CD4-positive, CD25-positive, alpha-beta regulatory T cell (primary cell): ENCODE data around the gene LRRTM4. TPM values are rescaled to one million over a fixed set of nuclear protein-coding genes. Genes with fewer than 3 reads are reported as not detected.

Source experiments
- ATAC-seq, 2 donors: fragments of 150-1000 bp; cut with Tn5 transposase; one replicate each; pipeline ENCODE4 v1.10.0; 2021; ENCODE audit warnings: low read depth in 2 of 2, moderate number of reproducible peaks in 2 of 2, moderate library complexity in 1 of 2
- DNase-seq, 3 donors: peaks; one replicate each; pipeline versions ENCODE4 v3.0.0 to v3.0.0-alpha.2; 2012 to 2022; ENCODE audit warnings: mixed read lengths in 1 of 3
- H3K27ac ChIP-seq: one replicate; pipeline ENCODE4 v1.7.0; 2013; ENCODE audit warnings: mild to moderate bottlenecking, low read length; ENCODE audit not compliant: insufficient read depth, poor library complexity, severe bottlenecking
- H3K27me3 ChIP-seq: one replicate; pipeline ENCODE4 v1.7.0; 2013; ENCODE audit warnings: low read length; ENCODE audit not compliant: control insufficient read depth, insufficient read depth
- H3K36me3 ChIP-seq: one replicate; pipeline ENCODE4 v1.7.0; 2013; ENCODE audit warnings: mild to moderate bottlenecking, low read length, moderate library complexity; ENCODE audit not compliant: control insufficient read depth, insufficient read depth
- H3K4me1 ChIP-seq: 2 replicates; pipeline ENCODE4 v1.7.0; 2013; ENCODE audit warnings: mild to moderate bottlenecking, low read length; ENCODE audit not compliant: insufficient read depth, control insufficient read depth, poor library complexity, severe bottlenecking
- H3K4me3 ChIP-seq: one replicate; pipeline ENCODE4 v1.7.0; 2013; ENCODE audit warnings: low read depth, mild to moderate bottlenecking, low read length, moderate library complexity
- H3K9me3 ChIP-seq, 2 experiments: 1 replicate in 1 of 2; 2 replicates in 1 of 2; pipeline ENCODE4 v1.7.0; 2013; ENCODE audit warnings: low read length in 2 of 2, mild to moderate bottlenecking in 1 of 2, moderate library complexity in 1 of 2; ENCODE audit not compliant: control insufficient read depth in 2 of 2
- H3K27ac Mint-ChIP-seq, 3 donors: one replicate each; pipeline ENCODE4 v1.8.0; 2020 to 2022; ENCODE audit warnings: mild to moderate bottlenecking in 3 of 3, mixed read lengths in 3 of 3, moderate library complexity in 2 of 3
- H3K27me3 Mint-ChIP-seq: one replicate; pipeline ENCODE4 v1.8.0; 2022; ENCODE audit warnings: mild to moderate bottlenecking, mixed read lengths
- H3K36me3 Mint-ChIP-seq: one replicate; pipeline ENCODE4 v1.8.0; 2020; ENCODE audit warnings: mixed read lengths
- H3K4me1 Mint-ChIP-seq, 4 donors: one replicate each; pipeline ENCODE4 v1.8.0; 2020 to 2022; ENCODE audit warnings: mixed read lengths in 4 of 4, mild to moderate bottlenecking in 1 of 4
- H3K4me3 Mint-ChIP-seq, 4 donors: one replicate each; pipeline ENCODE4 v1.8.0; 2020 to 2022; ENCODE audit warnings: mild to moderate bottlenecking in 4 of 4, mixed read lengths in 4 of 4, moderate library complexity in 3 of 4
- H3K9me3 Mint-ChIP-seq, 7 donors: one replicate each; pipeline ENCODE4 v1.8.0; 2020 to 2022; ENCODE audit warnings: mixed read lengths in 7 of 7, mild to moderate bottlenecking in 3 of 7, moderate library complexity in 2 of 7
- polyA plus RNA-seq, 4 donors: library from polyadenylated mRNA; unstranded; fragments of 300-500 nt; fragmentation: Illumina TruSeq; gene quantifications; one replicate each; pipeline ENCODE4 v1.2.3, GENCODE V29; 2021
- total RNA-seq: library from RNA; stranded (reverse); gene quantifications from one replicate; pipeline ENCODE4 v1.2.3, GENCODE V29; 2022

The LRRTM4 gene
- total and polyA plus RNA-seq, 5 donors from 2014 or later: not detected

- Histone ChIP-seq H3K36me3 (no peaks in the 10 kb centered on the region), H3K27ac (no peak overlapping the region), H3K27me3 (no peaks in the 10 kb centered on the region), H3K9me3 (no peaks in the 10 kb centered on the region), H3K4me1 (no peaks in the 10 kb centered on the region), H3K4me3 (no peak overlapping the region)
- Mint-ChIP-seq H3K27me3 (no peaks in the 10 kb centered on the region), H3K4me1 (no peaks in the 10 kb centered on the region), H3K36me3 (no peaks in the 10 kb centered on the region), H3K27ac (no peak overlapping the region), H3K9me3 (peaks cover 0 to 44% (median 8%) of the 10 kb centered on the region in 7 donors), H3K4me3 (no peak overlapping the region)
- DNase-seq (no peak), ATAC-seq (no peak)
Observed at GRCh38 chr2:76759634-76760366, 762.4 kb downstream of the LRRTM4 start.

GRCh38 chr2:76752506-76752905 lies 769.7 kb downstream of the LRRTM4 start:
- DNase-seq: no peak
- H3K27me3 Mint-ChIP-seq: no peaks in the 10 kb centered on the region
- peaks cover 0 to 10% (median 7%) of the 10 kb centered on the region in 7 donors for H3K9me3 Mint-ChIP-seq
- ATAC-seq: no peak
- Histone ChIP-seq H3K4me1 (no peaks in the 10 kb centered on the region), H3K27ac (no peak overlapping the region), H3K36me3 (no peaks in the 10 kb centered on the region), H3K9me3 (peaks cover 0 to 4% of the 10 kb centered on the region in 2 experiments), H3K27me3 (no peaks in the 10 kb centered on the region), H3K4me3 (no peak overlapping the region)
- H3K4me3 Mint-ChIP-seq: no peak overlapping the region
- no peaks in the 10 kb centered on the region for H3K36me3 Mint-ChIP-seq
- no peaks in the 10 kb centered on the region for H3K4me1 Mint-ChIP-seq
- no peak overlapping the region for H3K27ac Mint-ChIP-seq

- Mint-ChIP-seq H3K9me3 (peaks cover 0 to 10% (median 6%) of the 10 kb centered on the region in 7 donors), H3K36me3 (no peaks in the 10 kb centered on the region), H3K4me3 (no peak overlapping the region), H3K4me1 (no peaks in the 10 kb centered on the region), H3K27ac (no peak overlapping the region), H3K27me3 (no peaks in the 10 kb centered on the region)
- ATAC-seq: no peak
- Histone ChIP-seq H3K4me3 (no peak overlapping the region), H3K36me3 (no peaks in the 10 kb centered on the region), H3K27me3 (no peaks in the 10 kb centered on the region), H3K9me3 (peaks cover 0 to 4% of the 10 kb centered on the region in 2 experiments), H3K27ac (no peak overlapping the region), H3K4me1 (no peaks in the 10 kb centered on the region)
- no peak for DNase-seq
Observed at GRCh38 chr2:76749858-76750257, 772.3 kb downstream of the LRRTM4 start.

GRCh38 chr2:76748581-76749296 lies 773.4 kb downstream of the LRRTM4 start:
- H3K4me1 ChIP-seq: no peaks in the 10 kb centered on the region
- no peak overlapping the region for H3K27ac Mint-ChIP-seq
- H3K4me1 Mint-ChIP-seq: no peaks in the 10 kb centered on the region
- DNase-seq (no peak), ATAC-seq (no peak)
- H3K4me3 Mint-ChIP-seq: no peak overlapping the region
- H3K27me3 ChIP-seq: no peaks in the 10 kb centered on the region
- no peak overlapping the region for H3K27ac ChIP-seq
- no peaks in the 10 kb centered on the region for H3K36me3 Mint-ChIP-seq
- H3K4me3 ChIP-seq: no peak overlapping the region
- H3K36me3 ChIP-seq: no peaks in the 10 kb centered on the region
- H3K27me3 Mint-ChIP-seq: no peaks in the 10 kb centered on the region
- H3K9me3 Mint-ChIP-seq: peaks cover 0 to 10% (median 5%) of the 10 kb centered on the region in 7 donors
- H3K9me3 ChIP-seq: peaks cover 0 to 4% of the 10 kb centered on the region in 2 experiments

DNA sequence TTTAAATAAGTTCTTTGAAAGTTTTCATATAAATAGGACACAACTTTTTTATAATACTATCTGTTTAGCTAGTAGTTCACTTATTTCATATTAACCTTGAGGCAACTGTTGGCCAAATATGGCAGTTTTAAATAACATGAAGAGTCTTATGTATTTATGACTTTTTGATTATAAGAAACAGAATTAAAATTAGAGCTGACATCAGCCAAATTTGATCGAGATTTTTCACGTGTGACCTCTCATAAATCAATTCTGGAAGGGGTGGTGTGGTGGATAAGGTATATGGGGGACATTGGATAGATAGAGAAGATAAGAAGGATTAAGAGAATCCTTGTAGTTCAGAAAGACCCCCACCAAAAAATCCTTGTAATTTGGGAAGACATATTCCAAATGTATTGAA lies 776.6 kb downstream of the LRRTM4 start:
- no peaks in the 10 kb centered on the region for H3K36me3 ChIP-seq
- H3K4me1 ChIP-seq: no peaks in the 10 kb centered on the region
- H3K4me1 Mint-ChIP-seq: no peaks in the 10 kb centered on the region
- DNase-seq (no peak), ATAC-seq (no peak)
- H3K9me3 Mint-ChIP-seq: peaks cover 1 to 17% (median 5%) of the 10 kb centered on the region in 7 donors
- H3K4me3 Mint-ChIP-seq: no peak overlapping the region
- H3K27me3 Mint-ChIP-seq: no peaks in the 10 kb centered on the region
- no peak overlapping the region for H3K27ac Mint-ChIP-seq
- H3K27ac ChIP-seq: no peak overlapping the region
- peaks cover 0 to 2% of the 10 kb centered on the region in 2 experiments for H3K9me3 ChIP-seq
- H3K36me3 Mint-ChIP-seq: no peaks in the 10 kb centered on the region
- no peaks in the 10 kb centered on the region for H3K27me3 ChIP-seq
- no peak overlapping the region for H3K4me3 ChIP-seq

DNA sequence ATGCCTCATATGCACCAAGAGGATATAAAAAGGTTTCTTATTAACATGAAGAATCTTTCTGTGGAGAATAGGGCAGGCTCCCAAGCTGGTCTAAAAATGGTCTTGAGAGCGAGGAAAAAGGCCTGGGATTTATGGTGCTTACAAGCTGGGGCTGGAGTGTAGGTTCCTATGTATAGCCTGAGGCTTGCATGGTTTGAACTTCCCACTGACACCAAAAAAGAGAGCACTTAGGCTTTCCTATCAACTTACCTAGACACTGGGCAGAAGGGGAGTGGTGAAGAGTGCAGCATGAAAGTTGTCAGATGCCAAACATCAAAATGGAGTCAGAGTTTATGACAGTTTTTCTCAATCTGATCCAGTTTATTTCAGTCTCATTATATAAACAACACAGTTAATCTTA lies 784.6 kb downstream of the LRRTM4 start:
- Mint-ChIP-seq H3K36me3 (no peaks in the 10 kb centered on the region), H3K27ac (no peak overlapping the region), H3K4me1 (no peaks in the 10 kb centered on the region), H3K27me3 (no peaks in the 10 kb centered on the region), H3K4me3 (no peak overlapping the region), H3K9me3 (peaks cover 3 to 24% (median 6%) of the 10 kb centered on the region in 7 donors)
- H3K27ac ChIP-seq: no peak overlapping the region
- no peaks in the 10 kb centered on the region for H3K4me1 ChIP-seq
- no peak for DNase-seq
- H3K27me3 ChIP-seq: no peaks in the 10 kb centered on the region
- H3K36me3 ChIP-seq: no peaks in the 10 kb centered on the region
- ATAC-seq: no peak
- no peak overlapping the region for H3K4me3 ChIP-seq
- H3K9me3 ChIP-seq: peaks cover 0 to 2% of the 10 kb centered on the region in 2 experiments

GRCh38 chr2:76733736-76734135 lies 788.4 kb downstream of the LRRTM4 start:
- H3K4me3 ChIP-seq: no peak overlapping the region
- ATAC-seq (no peak), DNase-seq (no peak)
- no peak overlapping the region for H3K27ac Mint-ChIP-seq
- no peaks in the 10 kb centered on the region for H3K9me3 ChIP-seq
- H3K27me3 Mint-ChIP-seq: no peaks in the 10 kb centered on the region
- no peaks in the 10 kb centered on the region for H3K4me1 ChIP-seq
- no peaks in the 10 kb centered on the region for H3K4me1 Mint-ChIP-seq
- no peak overlapping the region for H3K27ac ChIP-seq
- H3K9me3 Mint-ChIP-seq: peaks cover 0 to 29% (median 5%) of the 10 kb centered on the region in 7 donors
- no peak overlapping the region for H3K4me3 Mint-ChIP-seq
- no peaks in the 10 kb centered on the region for H3K36me3 Mint-ChIP-seq
- no peaks in the 10 kb centered on the region for H3K27me3 ChIP-seq
- no peaks in the 10 kb centered on the region for H3K36me3 ChIP-seq
